Measurements from ENCODE around the gene IL3.

The IL3 gene

DNA sequence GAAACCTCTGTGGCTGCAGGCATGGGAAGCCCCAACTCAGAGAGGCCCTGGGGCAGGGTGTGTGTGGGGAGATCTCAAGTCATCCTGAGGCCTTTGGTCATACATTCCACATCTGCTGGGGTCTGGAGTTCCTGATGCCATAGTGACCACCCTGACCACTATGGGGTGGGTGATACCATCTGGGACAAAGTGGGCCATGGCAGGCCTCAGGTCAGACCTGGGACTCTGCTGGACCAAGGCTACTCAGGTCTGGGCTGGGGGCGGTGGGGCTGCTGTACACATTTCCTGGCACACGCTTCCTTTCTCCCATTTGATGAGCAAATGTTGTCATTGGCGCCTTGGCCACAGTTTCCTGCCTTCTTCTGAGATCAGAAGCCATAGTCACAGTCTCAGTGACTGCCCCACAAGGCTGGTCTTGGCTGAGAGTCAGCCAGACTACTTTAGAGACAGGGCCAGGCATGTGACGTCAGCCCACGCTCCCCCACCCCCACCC lies 33.9 kb upstream of the IL3 start:
- DNase-seq, result peak; percentile 48

DNA sequence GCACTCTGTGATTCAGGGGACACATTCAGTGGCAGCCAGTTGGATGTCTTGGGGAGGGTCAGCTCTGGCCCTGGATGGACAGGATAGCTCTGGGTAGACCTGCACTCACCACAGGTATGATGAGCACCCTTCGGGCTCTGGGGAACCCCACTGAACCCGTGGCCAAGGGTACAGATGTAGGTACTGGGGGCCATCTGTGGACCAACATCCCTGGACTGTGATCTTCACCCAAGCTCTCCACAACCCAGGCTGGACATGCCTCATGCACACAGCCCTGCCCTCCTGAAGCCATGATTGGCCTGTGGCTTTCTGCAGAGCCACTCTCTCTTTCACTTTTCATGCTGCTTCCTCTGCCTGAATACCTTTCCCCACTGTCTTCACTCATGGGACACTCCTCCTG lies 33.4 kb upstream of the IL3 start:
- no peak for DNase-seq

DNA sequence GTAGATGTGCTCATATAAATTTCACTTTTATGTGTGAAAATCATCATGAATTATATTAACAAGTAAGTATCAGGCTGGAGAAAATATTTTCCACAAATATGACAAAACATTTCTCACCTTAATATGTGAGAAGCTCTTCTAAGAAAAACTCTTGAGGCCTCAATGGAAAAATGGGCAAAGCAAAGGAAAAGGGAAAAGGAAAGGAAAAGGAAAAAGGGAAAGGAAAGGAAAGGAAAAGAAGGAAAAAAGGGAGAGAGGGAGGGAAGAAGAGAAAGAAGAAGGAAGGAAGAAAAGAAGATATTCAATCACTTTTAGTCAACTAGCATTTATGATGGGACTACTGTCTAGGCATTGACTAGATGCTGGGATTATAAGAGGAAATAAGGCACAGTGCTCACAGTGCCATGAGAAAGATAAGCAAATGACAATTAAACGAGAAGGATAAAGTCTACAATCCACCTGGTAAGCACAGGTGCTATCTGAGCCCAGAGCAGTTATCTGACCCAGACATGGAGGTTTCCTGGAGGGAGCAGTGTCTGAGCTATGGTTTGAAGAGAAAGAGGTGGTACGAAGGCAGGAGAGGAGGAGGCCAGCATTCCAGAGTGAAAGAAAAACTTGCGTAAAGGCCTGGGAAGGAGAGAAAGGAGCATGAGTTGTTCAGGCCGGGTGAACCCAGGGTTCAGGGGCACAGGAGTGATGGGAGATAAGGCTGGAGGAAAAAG lies 30.7 kb upstream of the IL3 start:
- no peak for DNase-seq

DNA sequence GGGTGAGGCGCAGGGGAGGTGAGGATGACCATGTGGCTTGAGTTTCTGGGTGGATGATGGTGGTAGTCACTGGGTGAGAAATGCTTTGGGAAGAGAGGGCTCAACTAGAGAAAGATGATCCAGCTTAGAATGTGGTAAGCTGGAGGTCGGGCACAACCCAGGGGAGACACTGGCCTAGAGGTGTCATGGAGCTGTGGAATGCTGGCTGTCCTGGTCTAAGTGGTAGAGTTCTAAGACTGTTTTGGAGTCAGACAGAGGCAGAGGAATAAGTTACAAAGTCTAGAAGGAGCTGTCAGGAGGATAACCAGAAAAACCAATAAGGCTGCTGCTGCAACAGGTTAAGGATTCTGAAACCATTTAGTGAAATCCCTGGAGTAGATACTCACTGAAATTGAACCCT lies 29.8 kb upstream of the IL3 start:
- DNase-seq, result no peak

DNA sequence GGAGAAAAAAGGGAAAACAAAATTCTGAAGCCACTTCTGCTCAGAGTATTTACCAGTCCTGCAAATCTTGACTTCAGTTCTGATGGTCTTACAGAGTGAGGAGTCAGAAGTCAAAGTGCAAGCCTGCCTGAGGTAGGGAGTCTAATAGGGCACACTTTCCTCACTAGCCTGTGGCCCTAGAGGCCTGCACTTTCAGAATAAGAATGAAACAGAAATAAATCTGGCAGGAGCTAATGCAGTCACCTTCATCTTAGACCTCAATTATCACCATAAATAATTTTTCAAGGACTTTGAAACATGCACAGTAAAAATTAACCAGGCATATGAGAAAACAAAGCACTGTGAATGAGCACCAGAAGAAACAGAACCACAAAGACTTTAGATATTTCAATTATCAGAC lies 28.3 kb upstream of the IL3 start:
- no peak for DNase-seq

DNA sequence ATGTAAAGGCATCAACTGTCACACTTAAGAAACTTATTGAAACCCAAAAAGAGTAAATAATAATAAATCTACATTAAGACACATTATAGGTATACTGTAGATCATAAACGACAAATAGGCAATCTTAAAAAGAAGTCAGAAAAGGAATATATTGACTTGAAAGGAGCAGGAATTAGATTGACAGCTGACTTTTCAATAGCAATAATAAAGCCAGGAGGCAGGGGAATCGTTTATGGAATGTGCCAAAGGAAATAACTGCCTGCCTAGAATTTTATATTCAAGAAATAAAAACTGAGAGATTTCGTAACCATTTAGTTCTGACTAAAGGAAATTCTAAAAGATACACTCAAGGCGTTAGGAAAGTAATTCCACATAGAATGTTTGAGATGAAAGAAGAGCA lies 27.3 kb upstream of the IL3 start:
- DNase-seq, result no peak

DNA sequence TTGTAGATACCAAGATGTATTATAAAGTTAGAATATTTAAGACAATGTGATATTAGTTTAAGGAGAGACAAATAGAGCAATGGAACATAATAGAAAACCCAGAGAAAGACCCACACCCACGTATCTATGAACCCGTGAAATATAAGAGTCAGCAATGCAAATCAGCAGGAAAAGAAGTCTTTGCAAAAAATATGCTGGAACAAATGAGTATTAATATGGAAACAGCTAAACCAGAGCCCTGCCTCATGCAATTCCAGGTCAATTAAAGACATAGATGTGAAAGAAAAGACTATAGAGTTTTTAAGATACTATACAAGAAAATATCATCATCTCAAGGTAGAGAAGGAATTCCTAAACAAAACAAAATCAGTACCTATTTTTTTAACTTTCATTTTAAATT lies 23.1 kb upstream of the IL3 start:
- no peak for DNase-seq

DNA sequence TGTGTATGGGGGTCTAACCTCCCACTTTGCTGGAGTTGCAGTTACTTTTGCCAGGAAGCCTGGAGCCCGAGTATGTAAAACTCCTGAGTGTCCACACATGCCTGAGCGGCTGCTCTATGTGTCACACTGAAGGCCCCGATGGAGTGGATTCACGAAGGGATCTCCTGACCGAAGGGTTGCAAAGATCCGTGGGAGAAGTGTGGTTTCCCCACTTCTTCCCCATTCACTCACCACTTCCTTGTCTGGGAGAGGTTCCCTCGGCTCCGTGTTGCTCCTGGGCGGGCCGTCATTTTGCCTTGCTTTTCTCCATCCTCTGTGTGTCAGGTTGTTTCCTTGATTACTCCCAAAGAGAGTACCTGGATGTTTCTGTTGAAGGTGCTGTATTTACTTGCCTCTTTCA lies 16.2 kb upstream of the IL3 start:
- no peak for DNase-seq

DNA sequence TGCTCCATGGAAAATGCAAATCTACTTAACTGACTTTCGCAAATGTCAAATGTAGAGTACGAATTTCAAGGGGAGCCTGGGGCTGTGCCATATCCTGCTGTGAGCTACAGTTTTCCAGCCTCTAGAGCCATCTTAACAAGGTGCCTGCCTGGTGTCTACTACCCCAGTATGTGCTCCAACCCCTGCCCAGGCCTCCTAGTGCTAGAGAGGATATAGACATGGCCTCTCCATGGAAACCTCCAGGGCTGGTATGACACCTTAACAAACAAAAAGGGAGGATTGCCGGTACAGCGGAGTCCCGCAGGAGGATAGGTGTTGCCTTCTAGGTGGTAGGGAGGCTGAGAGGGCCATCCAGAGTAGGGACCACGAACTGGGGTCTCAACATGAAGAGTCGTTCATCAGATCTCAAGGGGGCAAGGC lies 13.6 kb upstream of the IL3 start:
- no peak for DNase-seq

DNA sequence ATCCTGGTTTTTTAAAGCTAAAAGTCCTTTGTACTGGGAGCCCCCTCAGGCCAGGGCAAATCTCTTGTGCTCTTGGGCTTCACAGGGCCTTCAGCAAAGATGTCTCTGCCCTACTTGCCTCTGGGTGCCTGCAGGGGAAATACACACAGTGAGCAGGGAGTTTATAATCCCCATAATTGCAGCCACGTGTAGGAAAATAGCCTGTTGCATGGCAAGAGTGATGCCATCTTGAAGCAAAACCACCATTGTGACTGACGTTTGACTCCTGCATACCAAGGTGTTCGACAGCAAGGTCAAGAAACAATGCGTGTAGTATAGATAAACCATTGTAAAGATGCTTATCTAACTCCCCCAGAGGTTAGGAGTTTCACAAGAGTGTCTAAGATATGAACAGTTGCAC lies 11.4 kb upstream of the IL3 start:
- no peak for DNase-seq

DNA sequence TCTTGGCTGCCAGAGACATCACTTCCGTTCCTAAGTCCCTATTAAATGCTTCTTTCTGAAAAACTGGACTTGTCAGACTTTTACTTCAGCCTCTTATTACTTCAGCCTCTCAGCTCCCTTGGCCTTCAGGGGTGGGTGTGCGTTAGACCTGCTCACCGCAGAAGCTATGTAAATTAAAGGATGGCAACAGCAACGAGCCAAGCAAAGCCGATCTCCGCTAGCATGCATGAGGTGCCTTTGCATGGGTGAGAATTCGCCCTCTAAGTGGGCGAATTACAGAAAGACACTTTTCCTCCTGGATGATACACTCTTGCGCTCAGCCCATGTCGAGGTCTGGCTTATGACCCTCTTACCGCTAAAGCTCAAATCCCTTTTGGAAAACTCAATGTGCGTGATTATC lies 10.9 kb upstream of the IL3 start:
- no peak for DNase-seq

DNA sequence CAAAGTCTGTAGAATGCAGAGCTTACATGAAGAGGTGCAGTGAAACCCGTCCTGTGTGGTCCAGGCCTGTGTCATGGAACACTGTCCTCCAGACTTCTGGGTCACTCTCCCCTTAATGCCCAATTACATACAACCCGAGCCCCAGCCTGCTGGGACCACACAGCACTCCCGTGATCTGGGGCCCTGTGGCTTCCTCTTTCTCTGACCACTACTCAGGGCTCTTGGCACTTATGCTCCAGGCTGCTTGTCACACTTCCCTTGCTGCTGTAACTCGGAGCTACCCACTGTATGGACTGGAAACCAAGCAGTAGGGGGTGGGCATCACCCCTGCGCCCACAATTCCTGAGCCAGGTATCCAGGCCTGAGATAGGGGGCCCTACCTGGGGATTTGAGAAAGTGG lies 10.3 kb upstream of the IL3 start:
- no peak for DNase-seq

DNA sequence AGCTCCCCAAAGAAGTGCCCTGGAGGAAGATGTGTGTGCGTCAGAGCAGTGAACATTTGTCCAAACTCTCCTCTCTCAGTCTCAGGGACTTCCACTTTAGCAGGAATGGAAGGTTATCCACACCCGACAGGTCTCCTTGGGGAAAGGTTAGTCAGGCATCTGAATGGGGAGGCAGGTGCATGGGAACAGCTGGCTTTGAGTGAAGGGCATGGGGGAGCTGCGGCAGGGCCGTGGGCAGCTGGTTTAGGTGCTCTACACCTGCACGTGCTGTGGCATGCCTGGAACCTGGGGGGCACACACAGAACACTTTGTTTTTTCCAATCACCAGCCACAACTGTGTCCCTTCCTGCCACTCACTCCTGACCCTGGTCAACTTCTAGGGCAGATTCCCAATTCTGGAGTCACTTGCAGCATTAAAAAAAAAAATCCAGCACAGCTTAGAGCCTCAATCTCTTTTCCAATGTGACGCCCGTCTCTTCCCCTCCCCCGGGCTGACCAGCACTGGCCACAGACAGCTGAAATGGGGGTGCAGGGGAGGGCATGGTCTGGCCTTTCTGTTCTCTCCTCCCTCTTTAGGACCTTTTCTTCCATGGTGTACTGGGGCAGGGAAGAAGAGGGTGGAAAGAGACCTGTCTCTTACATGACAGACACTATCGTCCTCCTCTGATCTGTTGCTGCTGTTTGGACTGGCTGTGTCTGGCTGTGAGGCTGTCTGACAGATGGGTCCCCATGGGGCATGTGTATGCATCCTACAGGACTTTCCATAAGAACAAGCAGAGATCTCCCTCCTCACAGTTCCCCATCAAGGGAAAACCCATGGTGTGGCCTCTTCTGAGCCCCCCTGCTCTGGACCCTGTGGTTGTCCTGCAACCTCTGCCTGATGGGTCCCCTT lies 9.5 kb upstream of the IL3 start:
- DNase-seq, result no peak

DNA sequence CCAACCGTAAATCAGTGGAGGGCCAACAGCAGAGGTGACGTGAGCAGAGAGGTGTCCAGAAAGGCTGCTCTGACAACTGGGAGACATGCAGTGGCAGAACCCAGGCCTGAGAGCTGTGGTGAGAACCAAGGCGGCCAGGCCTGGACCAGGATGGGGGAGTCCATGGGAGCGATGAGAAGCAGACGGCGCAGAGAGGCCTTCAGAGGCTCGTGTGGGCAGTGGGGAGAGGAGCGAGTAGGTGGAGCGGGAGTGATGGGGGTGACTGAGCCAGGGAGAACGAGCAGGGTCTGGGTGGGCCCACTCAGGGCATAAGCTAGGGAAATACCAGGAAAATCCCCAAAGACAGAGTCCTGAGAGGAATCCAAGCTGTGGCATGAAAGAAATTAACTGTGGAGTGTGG lies 7.9 kb upstream of the IL3 start:
- DNase-seq, result no peak

DNA sequence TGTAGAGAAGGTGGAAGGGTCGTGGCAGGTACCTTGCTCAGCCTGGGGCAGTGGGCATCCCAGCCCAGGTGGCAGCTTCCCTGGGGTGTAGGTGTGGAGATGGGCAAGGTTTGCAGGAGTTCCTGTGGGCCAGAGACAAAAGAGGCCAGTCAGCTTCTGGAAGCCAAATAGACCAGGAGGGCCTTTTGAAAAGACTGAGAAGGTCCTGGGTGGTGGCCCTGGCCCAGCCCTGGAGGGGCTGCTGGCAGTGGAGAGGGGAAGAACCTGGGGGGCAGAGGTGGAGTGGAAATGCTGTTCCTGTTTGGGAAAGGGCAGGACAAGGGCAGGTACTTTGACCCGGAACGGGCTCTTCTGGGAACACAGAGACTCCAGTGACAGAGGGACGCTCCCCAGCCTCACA lies 7.0 kb upstream of the IL3 start:
- DNase-seq, result no peak

DNA sequence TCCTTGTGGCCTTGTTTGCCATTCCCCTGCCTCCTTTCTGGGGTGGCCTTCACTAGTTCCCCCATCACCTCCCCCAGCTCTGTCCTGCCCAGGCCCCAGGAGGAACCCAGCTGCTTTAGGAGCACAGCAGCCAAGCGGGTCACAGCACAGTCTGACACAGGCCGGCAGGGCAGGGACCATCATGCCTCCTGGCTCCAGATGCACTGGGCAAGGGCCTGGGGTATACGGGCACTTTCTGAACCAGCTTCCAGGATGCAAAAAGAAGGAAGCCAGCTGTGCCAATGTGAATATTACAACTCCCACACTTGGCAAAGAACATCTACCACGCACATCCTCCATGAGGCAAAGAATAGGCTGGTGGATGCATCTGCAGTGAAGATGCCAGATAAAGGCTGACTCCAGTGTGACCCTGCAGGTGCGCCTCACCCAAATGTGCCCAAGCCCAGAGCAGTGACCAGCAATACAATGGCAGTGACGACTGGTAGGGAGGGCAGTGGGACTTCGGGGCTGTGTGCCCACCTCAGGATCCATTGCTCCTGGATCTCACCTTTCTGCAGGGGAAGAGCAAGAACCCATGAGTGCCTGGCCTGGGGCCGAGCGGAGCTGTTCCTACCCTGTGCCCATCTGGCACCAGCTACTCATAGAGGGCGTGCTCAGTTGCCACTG lies 6.3 kb upstream of the IL3 start:
- no peak for DNase-seq

DNA sequence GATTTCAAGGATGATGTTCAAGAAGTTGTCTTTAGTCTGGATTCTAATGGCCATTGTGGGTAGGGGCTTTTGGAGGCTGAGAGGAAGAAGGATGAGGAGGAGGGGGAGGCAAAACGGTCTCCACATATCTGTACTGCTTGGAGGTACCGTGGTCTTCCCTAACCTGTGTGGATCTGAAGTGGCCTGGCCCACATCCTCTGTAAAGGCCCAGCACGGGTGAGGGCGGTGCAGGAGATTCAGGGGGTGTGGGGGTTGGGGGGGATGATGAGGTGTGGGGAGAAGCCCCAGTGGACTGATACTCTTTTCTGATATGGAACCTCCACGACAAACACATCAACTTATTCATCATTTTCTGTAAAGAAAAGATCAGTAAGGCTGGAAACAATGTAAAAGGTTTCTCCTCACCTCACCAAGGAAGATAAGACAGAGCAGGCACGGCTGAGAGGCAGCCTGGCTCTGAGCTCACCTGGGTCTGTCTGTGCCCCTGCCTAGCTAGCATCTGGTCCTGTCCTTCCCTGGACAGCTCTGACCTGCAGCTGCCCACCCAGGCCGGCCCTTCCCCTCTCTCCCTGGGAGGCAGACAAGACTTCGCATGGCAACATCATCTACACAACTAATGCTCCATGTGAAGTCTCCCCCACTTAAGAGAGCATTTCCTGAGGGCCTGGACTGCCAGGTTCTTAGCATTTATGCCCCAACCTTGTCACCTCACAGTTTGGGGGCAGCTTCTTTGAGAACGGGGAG lies 5.6 kb upstream of the IL3 start:
- DNase-seq, result no peak

DNA sequence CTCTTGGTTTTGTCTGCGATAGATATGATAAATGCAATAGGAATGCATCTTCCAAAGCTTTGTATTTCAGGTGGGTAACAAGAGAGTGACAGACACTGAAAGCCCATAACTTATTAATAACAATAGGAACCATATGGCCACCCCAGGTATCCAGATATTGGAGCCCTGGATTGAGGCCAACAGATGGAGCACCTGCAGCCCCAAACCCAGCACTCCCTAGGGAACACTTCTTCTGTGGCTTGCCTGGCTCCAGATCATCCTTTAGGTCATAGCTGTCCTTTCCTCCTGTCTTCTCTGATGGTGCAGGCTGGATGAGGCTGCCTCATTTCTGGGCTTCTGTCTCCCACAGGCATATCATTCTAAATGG lies 5.0 kb upstream of the IL3 start:
- no peak for DNase-seq

DNA sequence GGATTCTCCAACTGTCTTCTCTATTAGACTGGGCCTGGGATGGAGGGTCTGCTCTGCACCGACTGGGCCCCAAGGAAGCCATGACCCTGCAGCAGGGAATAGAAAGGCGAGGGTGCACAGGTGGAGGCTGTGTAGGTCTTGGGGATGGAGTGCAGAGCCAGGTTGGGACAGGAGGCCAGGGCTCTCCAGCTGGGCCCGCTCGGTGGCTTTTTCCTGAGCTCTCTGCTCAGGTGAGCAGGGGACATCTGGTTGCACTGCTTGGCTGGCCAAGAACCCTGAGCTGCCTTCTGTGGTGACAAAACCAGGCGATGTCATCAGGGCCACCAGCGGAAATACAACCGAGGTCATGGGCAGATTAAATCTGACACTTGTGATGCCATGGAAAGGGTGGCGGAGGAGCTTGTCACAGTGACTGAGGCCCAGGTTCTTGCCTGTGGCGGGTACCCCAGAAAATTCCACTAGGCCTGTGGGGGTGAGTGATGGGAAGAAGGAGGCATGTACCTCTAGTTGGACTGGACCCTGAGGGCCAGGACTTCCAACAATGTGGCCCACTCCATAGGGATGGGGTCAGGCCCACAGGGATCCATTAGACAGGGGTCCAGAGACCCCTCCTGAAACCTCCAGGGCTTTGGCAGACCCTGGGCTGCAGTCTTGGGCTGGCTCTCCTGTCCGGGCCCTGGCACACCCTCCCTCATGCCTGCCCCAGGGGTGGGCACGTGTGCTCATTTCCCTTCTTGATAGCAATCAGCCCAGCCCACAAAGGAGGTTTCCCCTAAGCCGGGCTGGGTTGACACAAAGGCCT lies 4.4 kb upstream of the IL3 start:
- peak; percentile 46 for DNase-seq

DNA sequence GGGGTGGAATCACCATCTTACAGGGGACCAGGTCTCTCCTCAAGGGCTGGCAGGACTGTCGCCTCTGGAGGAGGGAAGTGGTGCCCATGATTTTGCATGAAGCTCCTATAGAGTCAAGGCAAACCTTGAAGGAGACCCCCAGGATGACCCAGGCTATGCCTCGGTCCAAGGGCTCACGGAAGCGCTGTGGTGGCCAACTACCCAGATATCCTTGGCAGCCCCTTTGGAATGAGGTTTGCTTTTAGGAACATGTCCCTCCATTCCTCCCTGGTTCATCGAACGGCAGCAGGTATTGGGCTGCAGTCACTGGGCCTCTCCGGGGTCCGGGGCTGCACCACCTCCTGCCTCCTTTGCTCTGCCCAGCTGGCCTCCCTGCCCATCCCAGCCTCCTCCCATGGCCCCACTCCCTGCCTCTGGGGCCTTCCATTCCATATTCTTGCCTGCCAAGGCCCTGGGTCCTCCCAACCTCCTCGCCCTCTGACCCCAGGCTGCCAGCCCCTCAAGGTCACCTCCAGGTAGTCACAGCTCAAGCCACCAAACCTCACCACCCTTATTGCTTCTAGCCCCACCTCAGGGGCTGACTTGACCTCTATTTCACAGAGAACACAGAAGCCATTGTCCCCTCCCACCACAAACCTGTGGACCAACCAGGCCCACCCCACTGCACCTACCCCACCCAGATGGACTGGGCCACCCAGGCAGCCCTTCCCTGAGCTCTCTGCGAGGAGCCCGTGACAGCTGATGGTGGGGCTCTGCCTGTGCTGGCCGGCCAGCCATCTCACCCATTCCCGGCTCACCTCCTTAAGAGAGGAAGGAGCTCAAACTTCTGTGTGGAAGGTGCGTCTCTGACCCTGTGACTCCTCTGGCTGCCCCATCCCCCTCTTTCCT lies 3.6 kb upstream of the IL3 start:
- DNase-seq, result no peak

Measured in CD4-positive, alpha-beta T cell treated with Interleukin-4 for 4 hours (primary cell).